HG03108 (cell line): ENCODE data around the gene PCK1.
A peak's percentile ranks its signal among the peaks of the same experiment; 100 is the strongest.

Experiments used
- ATAC-seq: cut with Tn5 transposase; IDR thresholded peaks from one replicate; pipeline ENCODE4 v1.9.1; 2021; ENCODE audit warnings: moderate library complexity; ENCODE audit not compliant: unreplicated experiment

PCK1 gene

GRCh38 chr20:57587278-57587988 lies 26.5 kb downstream of the PCK1 start:
- ATAC-seq = no peak

- no peak for ATAC-seq
Observed at GRCh38 chr20:57587989-57588377, 27.1 kb downstream of the PCK1 start.

- no peak for ATAC-seq
Observed at GRCh38 chr20:57588596-57588995, 27.7 kb downstream of the PCK1 start.

GRCh38 chr20:57589123-57589727 lies 28.3 kb downstream of the PCK1 start:
- ATAC-seq = no peak

GRCh38 chr20:57589728-57590484 lies 29.0 kb downstream of the PCK1 start:
- ATAC-seq = no peak

GRCh38 chr20:57590485-57591288 lies 29.8 kb downstream of the PCK1 start:
- no peak for ATAC-seq

- ATAC-seq = no peak
Observed at GRCh38 chr20:57591289-57592229, 30.6 kb downstream of the PCK1 start.

GRCh38 chr20:57592263-57593092 lies 31.6 kb downstream of the PCK1 start:
- ATAC-seq = no peak

- ATAC-seq = no peak
Observed at GRCh38 chr20:57593134-57593886, 32.4 kb downstream of the PCK1 start.

GRCh38 chr20:57594092-57594951 lies 33.4 kb downstream of the PCK1 start:
- ATAC-seq = no peak

GRCh38 chr20:57595041-57596030 lies 34.4 kb downstream of the PCK1 start:
- no peak for ATAC-seq

GRCh38 chr20:57596358-57596757 lies 35.4 kb downstream of the PCK1 start:
- no peak for ATAC-seq

GRCh38 chr20:57596998-57597939 lies 36.4 kb downstream of the PCK1 start:
- ATAC-seq = peak; percentile 53

GRCh38 chr20:57598060-57598459 lies 37.1 kb downstream of the PCK1 start:
- ATAC-seq = no peak

- no peak for ATAC-seq
Observed at GRCh38 chr20:57598491-57598890, 37.6 kb downstream of the PCK1 start.
